ENCODE measurements around the gene SLC2A4. TPM values are rescaled to one million over a fixed set of nuclear protein-coding genes. Genes with fewer than 3 reads are reported as not detected.
"Not testable (repeated sequence)": the region's sequence is repeated elsewhere in the genome, so short reads cannot be mapped to it uniquely, and the experiment has no call there.

SLC2A4 gene
- 7.7 TPM for total RNA-seq (ENCODE audit: insufficient read depth, low replicate concordance)

DNA sequence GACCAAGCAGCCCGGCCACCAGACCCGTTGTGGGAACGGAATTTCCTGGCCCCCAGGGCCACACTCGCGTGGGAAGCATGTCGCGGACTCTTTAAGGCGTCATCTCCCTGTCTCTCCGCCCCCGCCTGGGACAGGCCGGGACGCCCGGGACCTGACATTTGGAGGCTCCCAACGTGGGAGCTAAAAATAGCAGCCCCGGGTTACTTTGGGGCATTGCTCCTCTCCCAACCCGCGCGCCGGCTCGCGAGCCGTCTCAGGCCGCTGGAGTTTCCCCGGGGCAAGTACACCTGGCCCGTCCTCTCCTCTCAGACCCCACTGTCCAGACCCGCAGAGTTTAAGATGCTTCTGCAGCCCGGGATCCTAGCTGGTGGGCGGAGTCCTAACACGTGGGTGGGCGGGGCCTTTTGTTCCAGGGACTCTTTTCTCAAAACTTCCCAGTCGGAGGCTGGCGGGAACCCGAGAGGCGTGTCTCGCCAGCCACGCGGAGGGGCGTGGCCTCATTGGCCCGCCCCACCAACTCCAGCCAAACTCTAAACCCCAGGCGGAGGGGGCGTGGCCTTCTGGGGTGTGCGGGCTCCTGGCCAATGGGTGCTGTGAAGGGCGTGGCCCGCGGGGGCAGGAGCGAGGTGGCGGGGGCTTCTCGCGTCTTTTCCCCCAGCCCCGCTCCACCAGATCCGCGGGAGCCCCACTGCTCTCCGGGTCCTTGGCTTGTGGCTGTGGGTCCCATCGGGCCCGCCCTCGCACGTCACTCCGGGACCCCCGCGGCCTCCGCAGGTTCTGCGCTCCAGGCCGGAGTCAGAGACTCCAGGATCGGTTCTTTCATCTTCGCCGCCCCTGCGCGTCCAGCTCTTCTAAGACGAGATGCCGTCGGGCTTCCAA lies at the start of gene SLC2A4:
Gene SLC2A4 (plus strand): TSS at position 645 of the 879 bp plus-strand sequence. CDS start 217 bp downstream, at position 862.
- DNase-seq (ENCODE audit: low spot score), result peak; percentile 92

DNA sequence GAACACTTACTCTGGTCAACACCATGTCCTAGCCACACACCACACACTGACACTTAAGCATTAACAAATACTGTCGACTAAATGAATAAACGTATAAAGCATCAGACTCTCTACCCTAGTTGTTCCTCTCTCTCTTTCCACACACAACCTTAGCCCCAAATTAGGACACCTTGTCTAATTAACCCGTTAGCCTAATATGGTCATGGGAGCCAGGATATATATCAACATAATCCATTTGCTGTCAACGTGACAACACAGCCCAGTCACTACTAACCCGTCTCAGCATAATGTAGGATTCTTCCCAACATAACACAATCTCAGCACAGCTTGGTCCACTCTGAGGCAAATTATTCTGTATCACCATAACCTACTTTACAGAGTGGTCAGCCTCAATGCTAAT lies 49.4 kb upstream of the SLC2A4 start:
- DNase-seq (ENCODE audit: low spot score), result no peak

DNA sequence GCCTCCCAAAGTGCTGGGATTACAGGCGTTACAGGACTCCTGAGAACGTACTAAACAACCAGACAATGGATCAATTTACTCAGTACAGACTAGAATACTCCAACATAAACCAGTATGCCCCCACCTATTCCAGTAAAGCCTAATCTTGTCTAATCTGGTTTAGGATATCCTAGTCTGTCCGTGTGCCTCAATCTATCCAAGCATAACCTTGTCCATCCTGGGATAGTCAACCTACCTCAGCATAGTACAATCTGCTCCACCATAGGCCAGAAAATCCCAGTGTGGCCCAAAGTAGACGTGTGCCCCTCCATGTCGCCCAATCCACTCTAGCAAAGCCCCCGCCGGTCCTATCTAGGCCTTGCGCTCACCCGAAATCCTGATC lies 47.8 kb upstream of the SLC2A4 start:
- no peak for DNase-seq (ENCODE audit: low spot score)

DNA sequence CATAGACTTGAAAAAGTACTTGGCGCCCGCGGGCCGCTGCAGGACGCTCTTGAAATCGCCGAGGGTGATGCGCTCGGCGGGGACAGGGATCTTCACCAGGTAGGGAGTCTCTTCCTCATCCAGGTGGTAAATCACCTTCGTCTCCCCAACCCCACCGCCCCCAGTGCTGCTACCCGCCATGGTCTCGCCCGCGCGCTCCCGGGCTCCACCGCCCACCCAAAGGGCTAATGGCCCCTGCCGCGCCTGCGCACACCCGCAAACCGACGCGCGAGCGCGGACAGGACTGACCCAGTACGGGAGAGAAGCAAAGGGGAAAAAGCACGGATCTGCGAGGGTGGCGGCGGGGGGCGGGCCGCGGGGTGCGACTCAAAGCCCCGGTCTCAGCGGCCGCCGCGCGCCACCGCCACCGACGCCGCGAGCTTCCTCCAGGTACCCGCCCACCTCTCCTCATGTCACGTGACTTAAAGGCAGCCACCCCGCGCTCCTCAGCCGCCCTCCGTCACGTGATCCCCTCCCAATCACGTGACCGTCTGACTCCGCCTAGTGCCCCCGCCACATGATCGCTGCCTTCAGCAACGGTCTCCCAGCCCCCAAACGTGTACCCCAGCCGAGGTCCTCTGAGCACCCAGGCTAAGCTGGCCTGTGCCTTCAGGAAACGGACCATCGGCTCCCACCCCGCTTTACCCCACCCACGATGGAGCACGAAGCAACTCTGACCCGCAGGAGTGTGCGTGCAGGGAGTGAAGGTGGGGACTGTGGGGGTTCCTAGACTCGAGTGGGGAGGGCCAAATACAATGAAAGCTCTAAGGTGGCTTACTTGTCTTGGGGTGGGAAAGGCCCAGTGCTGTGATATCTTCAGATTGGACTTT lies 47.2 kb upstream of the SLC2A4 start, which contains the start of gene DVL2:
Gene DVL2 (minus strand): TSS at position 435 of the 869 bp plus-strand sequence. CDS start 255 bp downstream, at position 180.
- peak; percentile 98 for DNase-seq (ENCODE audit: low spot score)

DNA sequence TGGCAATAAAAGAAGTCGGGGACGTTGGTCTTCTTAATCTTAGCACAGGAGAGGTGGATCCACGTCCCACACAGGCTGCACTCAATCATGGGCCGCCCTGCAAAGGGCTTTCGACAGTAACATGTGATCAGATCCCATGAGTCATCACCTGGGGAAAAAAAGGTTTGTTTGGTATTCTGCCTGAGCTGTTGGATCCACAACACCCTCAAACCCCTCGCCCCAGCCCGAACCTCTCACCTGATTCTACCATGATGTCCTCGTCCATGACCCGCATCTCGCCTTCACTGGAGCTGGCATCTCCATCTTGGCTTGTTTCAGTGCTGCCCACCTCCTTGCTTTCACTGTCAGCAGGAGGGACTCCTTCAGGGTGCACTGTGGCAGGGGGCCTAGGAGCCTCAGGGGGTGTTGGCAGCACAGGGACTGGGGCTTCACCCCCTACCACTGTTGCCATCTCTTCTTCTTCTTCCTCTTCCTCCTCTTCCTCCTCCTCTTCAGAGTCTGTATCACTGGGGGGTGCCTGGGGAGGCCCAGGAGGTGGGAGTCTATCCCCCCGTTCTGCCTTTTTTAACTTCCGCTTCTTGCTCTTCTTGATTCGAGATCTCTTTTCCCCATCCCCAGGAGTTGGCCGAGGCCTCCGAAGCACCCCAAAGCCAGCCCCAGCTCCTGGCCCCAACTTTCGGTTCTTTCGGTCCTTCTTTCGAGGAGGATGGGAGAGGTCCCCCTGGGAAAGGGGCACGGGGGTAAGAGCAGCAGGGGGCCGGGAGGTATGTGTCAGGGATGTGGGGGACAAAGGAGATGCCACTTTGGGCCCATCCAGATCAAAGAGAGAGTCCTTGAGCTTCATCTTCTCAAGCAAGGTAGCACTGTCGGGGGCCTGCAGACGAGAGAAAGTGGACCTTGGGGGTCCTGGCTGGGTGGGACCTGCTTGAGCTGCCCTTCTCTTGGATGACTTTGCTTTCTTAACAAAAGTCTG lies 45.5 kb upstream of the SLC2A4 start:
- DNase-seq (ENCODE audit: low spot score), result no peak

- no peak for DNase-seq (ENCODE audit: low spot score)
These were observed 44.7 kb upstream of the SLC2A4 start for GRCh38 chr17:7236808-7237207.

- DNase-seq (ENCODE audit: low spot score), result no peak
These were observed 44.2 kb upstream of the SLC2A4 start for GRCh38 chr17:7237266-7237760.

GRCh38 chr17:7237761-7238419 lies 43.6 kb upstream of the SLC2A4 start:
- peak; percentile 79 for DNase-seq (ENCODE audit: low spot score)

DNA sequence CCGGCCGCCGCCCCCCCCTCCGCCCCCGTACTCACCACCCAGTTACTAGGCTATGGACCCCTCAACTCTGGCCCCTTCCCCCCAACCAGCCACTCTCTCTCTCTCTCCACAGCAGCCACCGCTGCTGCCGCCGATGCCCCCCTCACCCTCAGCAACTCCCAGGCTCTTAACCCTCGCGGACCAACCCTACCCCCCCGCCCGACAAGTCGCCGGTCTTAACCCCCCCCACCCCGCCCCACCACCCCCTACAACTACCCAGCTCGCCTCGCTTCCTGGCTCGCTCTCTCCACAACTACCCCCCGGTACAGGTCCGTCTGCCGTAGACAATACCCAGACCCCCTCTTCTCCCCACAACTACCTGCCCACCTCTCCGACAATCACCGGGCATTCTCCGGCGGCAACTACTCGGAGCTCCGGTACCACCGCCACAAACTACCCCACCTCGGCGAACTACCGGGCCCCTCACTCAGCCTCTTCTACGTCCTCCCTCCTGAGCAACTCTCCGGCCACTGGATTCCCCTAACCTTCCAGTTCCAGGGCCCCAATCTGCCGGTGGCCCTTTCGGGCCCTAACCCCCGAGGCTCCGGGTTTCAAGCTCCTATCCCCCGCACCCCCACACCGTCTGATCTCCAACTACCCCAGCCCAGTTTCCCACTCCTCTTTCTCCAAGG lies 43.0 kb upstream of the SLC2A4 start:
- no peak for DNase-seq (ENCODE audit: low spot score)

DNA sequence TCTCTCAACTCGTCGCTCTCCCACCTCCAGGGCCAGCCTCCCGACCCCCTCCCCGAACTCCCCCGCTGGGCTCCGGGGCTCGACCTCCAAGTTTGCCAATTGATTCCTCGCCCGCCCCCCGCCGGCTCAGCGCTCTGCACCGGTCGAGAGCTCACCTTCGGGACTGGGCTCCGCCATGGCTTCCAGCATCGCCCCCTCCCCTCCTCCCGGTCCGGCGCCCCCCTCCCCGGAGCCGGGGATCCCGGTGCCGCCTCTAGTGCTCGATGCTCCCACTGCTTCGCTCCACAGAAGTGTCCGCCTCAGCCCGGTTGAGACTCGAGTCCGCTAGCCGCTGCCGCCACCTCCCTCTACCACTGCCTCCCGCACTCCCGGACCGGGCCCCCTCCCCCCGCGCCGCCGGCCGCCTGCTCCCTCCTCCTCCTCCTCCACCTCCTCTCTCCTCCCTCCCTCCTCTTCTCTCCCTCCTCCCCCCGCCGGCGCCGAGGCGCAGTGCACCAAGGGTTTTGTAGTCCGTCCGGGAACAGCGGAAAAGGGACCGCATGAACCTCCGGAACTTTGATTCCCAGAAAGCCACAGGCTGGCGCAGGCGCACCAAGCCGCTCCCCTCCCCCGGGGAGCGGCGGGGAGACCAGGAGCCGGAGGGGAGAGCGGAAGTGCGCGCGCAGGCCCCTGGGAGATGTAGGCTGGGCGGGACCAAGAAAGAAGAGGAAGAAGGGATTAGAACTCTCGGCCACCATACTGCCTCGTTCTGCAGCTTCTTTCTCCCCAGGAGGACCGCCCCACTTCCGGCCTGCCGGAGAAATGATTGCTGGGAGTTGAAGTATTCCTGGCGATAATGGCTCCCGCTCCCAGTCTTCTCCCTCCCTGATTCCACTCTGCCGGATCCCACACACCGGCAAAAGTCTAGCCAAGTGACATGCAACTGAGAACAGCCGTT lies 42.2 kb upstream of the SLC2A4 start, which contains the start of gene PHF23:
Gene PHF23 (minus strand): TSS at position 367 of the 937 bp plus-strand sequence. CDS start 178 bp downstream, at position 189.
- peak; percentile 100 for DNase-seq (ENCODE audit: low spot score)

GRCh38 chr17:7240375-7240774 lies 41.1 kb upstream of the SLC2A4 start:
- DNase-seq (ENCODE audit: low spot score), result no peak

DNA sequence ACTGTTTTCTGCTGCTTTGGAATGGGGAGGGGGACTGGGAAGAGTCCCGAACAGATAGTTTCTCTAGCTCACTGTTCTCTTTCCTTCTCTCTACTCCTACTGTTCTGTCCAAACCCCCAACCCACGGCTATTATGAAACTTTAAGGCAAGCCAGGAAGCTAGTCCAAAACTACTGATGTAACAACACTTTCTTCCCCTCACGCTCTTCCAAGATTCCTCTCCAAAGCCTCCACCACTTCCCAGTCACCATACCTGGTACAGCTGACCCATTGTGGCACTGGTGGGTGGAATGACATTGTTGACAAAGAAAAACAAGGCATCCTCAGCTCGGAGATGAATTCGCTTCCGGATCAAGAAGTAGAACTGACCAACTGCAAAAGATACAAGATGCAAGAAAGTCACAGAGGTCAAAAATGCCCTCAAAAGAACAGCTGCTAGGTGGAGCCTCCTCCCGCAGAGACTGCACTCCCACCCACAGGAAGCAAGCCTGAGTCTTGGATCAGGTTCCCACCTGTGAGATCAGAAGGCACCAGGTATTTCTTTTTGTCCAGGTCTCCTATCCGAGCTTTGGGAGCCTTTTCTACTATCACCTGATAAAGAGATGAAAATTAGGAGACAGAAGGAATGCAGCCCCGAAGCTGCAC lies 40.3 kb upstream of the SLC2A4 start:
- no peak for DNase-seq (ENCODE audit: low spot score)

- peak; percentile 97 for DNase-seq (ENCODE audit: low spot score)
These were observed 39.5 kb upstream of the SLC2A4 start, which contains the start of gene GABARAP for GRCh38 chr17:7241783-7242716. Gene GABARAP (minus strand): TSS chr17:7242449. CDS start chr17:7242330, 119 bp downstream.

DNA sequence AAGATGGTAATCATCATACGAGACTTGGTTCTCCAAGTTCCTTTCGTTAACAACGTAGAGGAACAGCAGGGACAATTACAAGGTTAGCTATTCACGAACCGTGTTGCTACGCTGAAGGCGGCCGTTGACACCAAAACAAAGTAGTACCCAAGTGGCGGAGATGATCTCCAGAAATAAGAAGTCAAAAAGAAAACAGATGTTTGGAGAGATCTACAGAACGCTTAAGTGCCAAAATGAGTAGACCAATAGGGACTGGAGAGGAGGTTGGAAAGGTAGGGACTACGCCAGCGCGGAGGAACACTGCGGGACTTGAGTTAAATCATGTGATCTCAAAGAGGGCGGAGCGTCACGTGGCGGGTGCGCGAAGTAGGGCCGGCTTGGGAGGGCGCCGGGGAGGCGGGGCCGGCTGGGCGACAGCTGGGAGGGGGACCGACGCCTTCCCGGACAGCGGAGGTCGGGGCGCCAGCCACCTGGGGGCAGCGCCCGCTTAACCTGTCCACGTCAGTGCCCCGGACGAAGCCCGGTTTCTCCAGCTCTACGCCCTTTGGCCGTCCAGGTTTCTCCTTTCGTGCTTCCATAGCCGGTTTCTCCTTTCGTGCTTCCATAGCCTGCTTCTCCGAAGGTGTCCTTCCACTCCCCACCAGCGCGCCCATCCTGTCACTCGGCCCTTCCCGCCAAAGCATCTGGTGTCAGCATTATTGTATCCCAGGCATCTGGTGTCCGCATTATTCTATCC lies 38.6 kb upstream of the SLC2A4 start:
- DNase-seq (ENCODE audit: low spot score), result peak; percentile 98

DNA sequence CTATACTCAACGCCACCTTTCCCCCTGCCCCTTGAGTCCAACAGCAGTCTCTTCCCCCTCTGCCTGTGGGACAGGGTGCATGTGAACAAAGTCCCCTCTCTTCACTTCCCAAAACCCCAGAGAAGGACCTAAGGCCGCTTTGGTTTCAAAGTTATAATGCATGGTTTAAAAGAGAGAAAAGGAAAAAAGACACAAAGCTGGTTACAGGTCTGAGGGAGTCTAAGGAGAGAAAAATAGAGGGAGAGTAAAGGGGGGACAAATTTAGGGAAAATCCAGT lies 38.1 kb upstream of the SLC2A4 start:
- DNase-seq (ENCODE audit: low spot score), result no peak

GRCh38 chr17:7243838-7244237 lies 37.7 kb upstream of the SLC2A4 start:
- not testable (repeated sequence) for DNase-seq (ENCODE audit: low spot score)
